PC-3 (cell line): ENCODE data around the gene ABCD3. TPM values are rescaled to one million over a fixed set of nuclear protein-coding genes. Genes with fewer than 3 reads are reported as not detected.

Source experiments
- ATAC-seq: fragments of 200-7000 bp; cut with Tn5 transposase; 2 replicates; pipeline ENCODE4 v1.9.1; 2020; ENCODE audit warnings: mild to moderate bottlenecking, moderate library complexity
- BruUV-seq: library from RNA; stranded (reverse); fragments of 400-500 nt; replicated peaks from 2 replicates; lab custom pipeline; 2021; lab: Mats Ljungman, UMichigan
- CTCF ChIA-PET: fragments of 300-600 bp; sonication (Branson Sonifier 250); formaldehyde crosslinking; loops from one replicate; lab custom pipeline; 2022; ENCODE audit warnings: antibody characterized with exemption; lab: Charles Lee
- POLR2A ChIA-PET: fragments of 300-600 bp; sonication (Branson Sonifier 250); formaldehyde crosslinking; loops from one replicate; lab custom pipeline; 2022; ENCODE audit warnings: antibody characterized with exemption; ENCODE audit not compliant: unreplicated experiment; lab: Charles Lee
- DNase-seq: peaks from one replicate; pipeline ENCODE4 v3.0.0-alpha.2; 2015
- H2AFZ ChIP-seq: fragments of 300-600 bp; sonication (generic); 2 replicates; pipeline ENCODE4 v1.6.0; 2016; ENCODE audit warnings: antibody characterized with exemption, low read length
- H3F3A ChIP-seq: fragments of 300-600 bp; sonication (generic); one replicate; pipeline ENCODE4 v1.6.0; 2017; ENCODE audit warnings: antibody characterized with exemption, low read length, control low read depth, mild to moderate bottlenecking; ENCODE audit not compliant: unreplicated experiment
- H3K27ac ChIP-seq: fragments of 300-600 bp; sonication (generic); 2 replicates; pipeline ENCODE4 v1.5.1; 2016; ENCODE audit warnings: mild to moderate bottlenecking, low read length
- H3K27me3 ChIP-seq: fragments of 300-600 bp; sonication (generic); 2 replicates; pipeline ENCODE4 v1.6.1; 2016; ENCODE audit warnings: low read length, mixed read lengths
- H3K36me3 ChIP-seq: fragments of 300-600 bp; sonication (generic); 2 replicates; pipeline ENCODE4 v1.6.1; 2016; ENCODE audit warnings: low read depth, mixed run types, low read length, mixed read lengths
- H3K4me1 ChIP-seq: fragments of 300-600 bp; sonication (generic); 2 replicates; pipeline ENCODE4 v1.5.1; 2016; ENCODE audit warnings: low read length; ENCODE audit not compliant: insufficient read depth
- H3K4me2 ChIP-seq: fragments of 300-600 bp; sonication (generic); 2 replicates; pipeline ENCODE4 v1.6.0; 2016; ENCODE audit warnings: low read length
- H3K4me3 ChIP-seq: fragments of 300-600 bp; sonication (generic); 2 replicates; pipeline ENCODE4 v1.5.1; 2016; ENCODE audit warnings: mild to moderate bottlenecking, low read length, mixed read lengths
- H3K79me2 ChIP-seq: fragments of 300-600 bp; sonication (generic); 2 replicates; pipeline ENCODE4 v1.6.1; 2017; ENCODE audit warnings: low read length, mixed read lengths
- H3K9ac ChIP-seq: fragments of 300-600 bp; sonication (generic); 2 replicates; pipeline ENCODE4 v1.6.0; 2016; ENCODE audit warnings: mild to moderate bottlenecking, low read length
- H3K9me2 ChIP-seq: fragments of 300-600 bp; sonication (generic); replicated peaks from 2 replicates; pipeline ENCODE4 v1.6.1; 2016; ENCODE audit warnings: mixed run types, low read length, mixed read lengths
- H3K9me3 ChIP-seq: fragments of 300-600 bp; sonication (generic); 2 replicates; pipeline ENCODE4 v1.6.1; 2016; ENCODE audit warnings: low read length, mixed read lengths
- H4K20me1 ChIP-seq: fragments of 300-600 bp; sonication (generic); 2 replicates; pipeline ENCODE4 v1.6.1; 2016; ENCODE audit warnings: low read length, mixed read lengths
- EZH2 ChIP-seq: fragments of 300-600 bp; sonication (generic); IDR thresholded peaks from one replicate; pipeline ENCODE4 v1.6.1; 2017; ENCODE audit warnings: antibody characterized with exemption, mild to moderate bottlenecking, low read length; ENCODE audit not compliant: unreplicated experiment
- EZH2phosphoT487 ChIP-seq: fragments of 300-600 bp; sonication (generic); IDR thresholded peaks from 2 replicates; pipeline ENCODE4 v1.6.1; 2018; ENCODE audit warnings: mild to moderate bottlenecking, antibody characterized with exemption, low read length, borderline replicate concordance
- intact Hi-C: fragments of 100-400 bp; cut with micrococcal nuclease; formaldehyde crosslinking; loops from 2 replicates; pipeline ENCODE4 v1.9.0; 2023
- total RNA-seq: library from RNA; depleted of rRNA; stranded (reverse); fragments of >200 nt; gene quantifications from 2 replicates; pipeline ENCODE4 v1.2.3, GENCODE V29; 2014
- TF ChIP-seq, protein P1 (sequence below): fragments of 300-600 bp; sonication (generic); conservative IDR thresholded peaks from 2 replicates; pipeline ENCODE4 v1.5.1; 2017; ENCODE audit warnings: antibody characterized with exemption, low read depth, mild to moderate bottlenecking, low read length

The ABCD3 gene
- total RNA-seq, 1 experiment from 2014 or later = 36.3 TPM

DNA sequence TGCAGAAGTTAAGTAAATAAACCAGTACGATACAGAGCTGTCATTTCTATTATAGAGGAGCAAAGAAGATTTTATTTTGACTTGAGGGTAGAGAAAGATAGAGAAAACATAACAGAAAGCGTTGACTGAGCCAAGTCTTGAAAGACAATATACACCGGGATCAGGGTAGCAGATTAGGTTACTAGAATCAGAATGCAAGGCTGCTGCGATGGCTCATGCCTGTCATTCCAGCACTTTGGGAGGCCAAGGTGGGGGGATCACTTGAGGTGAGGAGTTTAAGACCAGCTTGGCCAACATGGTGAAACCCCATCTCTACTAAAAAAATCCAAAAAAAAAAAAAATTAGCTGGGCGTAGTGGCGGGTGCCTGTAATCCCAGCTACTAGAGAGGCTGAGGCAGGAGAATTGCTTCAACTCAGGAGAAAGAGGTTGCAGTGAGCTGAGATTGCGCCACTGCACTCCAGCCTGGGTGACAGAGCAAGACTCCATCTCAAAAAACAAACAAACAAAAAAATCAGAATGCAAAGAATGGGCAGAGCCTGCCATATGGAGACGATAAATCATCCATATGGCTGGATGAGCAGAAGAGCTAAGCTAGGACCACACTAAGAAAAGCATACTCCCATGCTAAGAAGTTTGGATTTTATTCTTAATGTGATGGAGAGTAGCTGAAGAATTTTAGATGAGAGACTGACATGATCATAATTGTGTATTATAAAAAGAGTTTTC lies 9.9 kb upstream of the ABCD3 start:
- CTCF ChIA-PET = no interaction called here
- POLR2A ChIA-PET = no interaction called here
- no peak for DNase-seq

DNA sequence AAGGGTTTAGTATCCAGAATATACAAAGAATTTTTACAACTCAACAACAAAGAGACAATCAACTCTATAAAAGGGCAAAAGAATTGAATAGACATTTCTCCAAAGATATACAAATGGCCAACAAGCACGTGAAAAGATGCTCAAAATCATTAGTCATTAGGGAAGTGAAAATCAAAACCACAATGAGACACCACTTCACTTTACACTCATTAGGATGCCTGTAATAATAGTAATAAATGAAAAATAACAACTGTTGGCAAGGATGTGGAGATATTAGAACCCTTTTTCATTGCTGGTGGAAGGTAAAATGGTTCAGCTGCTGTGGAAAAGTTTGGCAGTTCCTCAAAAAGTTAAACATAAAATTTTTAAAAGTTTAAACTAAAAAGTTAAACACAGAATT lies 7.0 kb upstream of the ABCD3 start:
- no peak overlapping the region for H3K4me2 ChIP-seq
- no peak for TF ChIP-seq EZH2
- no peak for TF ChIP-seq EZH2phosphoT487
- no peaks in the 10 kb centered on the region for H3F3A ChIP-seq
- ChIA-PET CTCF (no interaction called here), POLR2A (no interaction called here)
- no peak for DNase-seq
- no peak overlapping the region for H3K9ac ChIP-seq
- H3K4me3 ChIP-seq = no peak overlapping the region
- no peaks in the 10 kb centered on the region for H3K9me2 ChIP-seq
- ATAC-seq = no peak
- H3K79me2 ChIP-seq = no peaks in the 10 kb centered on the region
- intact Hi-C loops = loop anchor here (10.0 kb wide), 1 partner anchor 176 kb away; the partner anchor contains the start of gene ARHGAP29
- H3K9me3 ChIP-seq = no peaks in the 10 kb centered on the region
- BruUV-seq = no TSS peak
- no peaks in the 10 kb centered on the region for H3K27me3 ChIP-seq
- no peaks in the 10 kb centered on the region for H4K20me1 ChIP-seq
- no peaks in the 10 kb centered on the region for H3K4me1 ChIP-seq
- no peaks in the 10 kb centered on the region for H3K36me3 ChIP-seq
- H2AFZ ChIP-seq = no peak overlapping the region
- no peak overlapping the region for H3K27ac ChIP-seq

More for the DNA sequence above, 9.9 kb upstream of the ABCD3 start:
- H3K9me2 ChIP-seq = no peaks in the 10 kb centered on the region
- H3K79me2 ChIP-seq = no peaks in the 10 kb centered on the region
- no peak overlapping the region for H3K4me2 ChIP-seq
- H3K4me3 ChIP-seq = no peak overlapping the region
- no peaks in the 10 kb centered on the region for H4K20me1 ChIP-seq
- no peaks in the 10 kb centered on the region for H3K4me1 ChIP-seq
- intact Hi-C loops = no loop called here
- TF ChIP-seq EZH2phosphoT487 = no peak
- TF ChIP-seq, protein P1, sequence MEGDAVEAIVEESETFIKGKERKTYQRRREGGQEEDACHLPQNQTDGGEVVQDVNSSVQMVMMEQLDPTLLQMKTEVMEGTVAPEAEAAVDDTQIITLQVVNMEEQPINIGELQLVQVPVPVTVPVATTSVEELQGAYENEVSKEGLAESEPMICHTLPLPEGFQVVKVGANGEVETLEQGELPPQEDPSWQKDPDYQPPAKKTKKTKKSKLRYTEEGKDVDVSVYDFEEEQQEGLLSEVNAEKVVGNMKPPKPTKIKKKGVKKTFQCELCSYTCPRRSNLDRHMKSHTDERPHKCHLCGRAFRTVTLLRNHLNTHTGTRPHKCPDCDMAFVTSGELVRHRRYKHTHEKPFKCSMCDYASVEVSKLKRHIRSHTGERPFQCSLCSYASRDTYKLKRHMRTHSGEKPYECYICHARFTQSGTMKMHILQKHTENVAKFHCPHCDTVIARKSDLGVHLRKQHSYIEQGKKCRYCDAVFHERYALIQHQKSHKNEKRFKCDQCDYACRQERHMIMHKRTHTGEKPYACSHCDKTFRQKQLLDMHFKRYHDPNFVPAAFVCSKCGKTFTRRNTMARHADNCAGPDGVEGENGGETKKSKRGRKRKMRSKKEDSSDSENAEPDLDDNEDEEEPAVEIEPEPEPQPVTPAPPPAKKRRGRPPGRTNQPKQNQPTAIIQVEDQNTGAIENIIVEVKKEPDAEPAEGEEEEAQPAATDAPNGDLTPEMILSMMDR = no peak
- TF ChIP-seq EZH2 = no peak
- no peaks in the 10 kb centered on the region for H3K27me3 ChIP-seq
- no peak overlapping the region for H2AFZ ChIP-seq
- BruUV-seq = no TSS peak
- H3F3A ChIP-seq = no peaks in the 10 kb centered on the region
- no peak overlapping the region for H3K27ac ChIP-seq
- H3K9me3 ChIP-seq = no peaks in the 10 kb centered on the region
- H3K9ac ChIP-seq = no peak overlapping the region
- no peaks in the 10 kb centered on the region for H3K36me3 ChIP-seq
- no peak for ATAC-seq

DNA sequence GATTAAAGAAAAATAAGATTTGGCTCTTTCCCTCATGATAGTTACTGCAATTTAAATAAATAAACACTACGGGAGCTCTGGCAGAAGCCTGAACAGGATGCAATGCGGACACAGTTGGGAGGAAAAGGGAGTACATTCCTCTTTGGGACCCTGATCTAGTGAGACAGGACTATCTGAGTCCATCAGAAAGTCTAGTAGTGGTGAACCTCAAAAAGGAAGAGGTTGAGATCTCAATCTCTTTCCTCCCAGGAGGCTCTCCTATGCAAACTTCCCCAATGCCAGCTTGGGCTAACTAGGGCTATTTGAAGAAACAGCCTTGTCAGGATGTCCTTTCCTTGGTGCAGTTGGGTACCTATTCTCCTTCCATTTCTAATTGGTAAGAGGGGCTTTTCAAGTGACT lies 4.9 kb upstream of the ABCD3 start:
- POLR2A ChIA-PET = no interaction called here
- Histone ChIP-seq H3K9me3 (no peaks in the 10 kb centered on the region), H3K4me2 (no peak overlapping the region), H3K27ac (no peak overlapping the region), H3F3A (no peaks in the 10 kb centered on the region), H3K4me1 (peaks cover 8% of the 10 kb centered on the region), H3K4me3 (no peak overlapping the region), H2AFZ (no peak overlapping the region), H3K9ac (no peak overlapping the region), H3K27me3 (no peaks in the 10 kb centered on the region), H3K36me3 (no peaks in the 10 kb centered on the region), H3K9me2 (no peaks in the 10 kb centered on the region), H4K20me1 (no peaks in the 10 kb centered on the region), H3K79me2 (no peaks in the 10 kb centered on the region)
- intact Hi-C loops = loop anchor here (10.0 kb wide), 1 partner anchor 179 kb away; the partner anchor contains the start of gene ARHGAP29
- no peak for ATAC-seq
- no TSS peak for BruUV-seq
- CTCF ChIA-PET = no interaction called here
- DNase-seq = no peak
- TF ChIP-seq EZH2phosphoT487 (no peak), EZH2 (no peak)
- TF ChIP-seq, protein P1 = no peak
